ENCODE measurements around the gene DLGAP4. TPM values are rescaled to one million over a fixed set of nuclear protein-coding genes. Genes with fewer than 3 reads are reported as not detected.

Gene DLGAP4
- polyA plus RNA-seq, 1 of the 3 experiments (the other 2 are of a cell fraction): 31.2 TPM

DNA sequence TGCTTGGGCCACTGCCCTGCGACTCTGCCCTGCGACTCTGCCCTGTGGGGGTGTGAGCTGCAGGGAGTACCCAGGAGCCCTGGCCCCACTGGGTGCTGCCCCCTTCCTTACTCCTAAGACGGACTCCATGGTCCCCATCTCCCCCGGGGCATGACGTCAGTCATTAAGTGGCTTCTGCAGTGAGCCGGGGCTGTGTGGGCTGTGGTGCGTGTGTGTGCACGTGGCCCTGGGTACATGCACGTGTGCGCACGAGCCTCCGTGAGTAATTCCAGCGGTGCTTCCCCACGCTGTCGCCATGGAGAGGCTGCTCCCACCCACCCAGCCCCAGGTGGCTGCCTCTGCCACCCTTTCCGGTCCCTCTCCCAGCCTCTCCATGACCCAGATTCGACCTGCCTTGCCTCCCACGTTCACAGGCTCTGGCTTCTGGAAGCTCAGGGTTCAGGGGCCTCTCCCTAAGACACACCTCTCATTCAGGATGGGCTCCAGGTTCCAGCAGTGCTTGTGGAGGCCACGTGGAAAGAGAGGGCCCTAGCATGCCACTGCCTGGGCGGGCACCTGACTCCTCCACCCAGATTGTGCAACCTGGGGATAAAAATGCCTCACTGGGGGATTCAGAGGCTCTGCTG lies 88.3 kb downstream of the DLGAP4 start:
- Histone ChIP-seq H4K20me1 (ENCODE audit: insufficient read depth) (no peaks in the 10 kb centered on the region), H3K79me2 (ENCODE audit: insufficient read depth) (no peaks in the 10 kb centered on the region), H3K9me2 (no peaks in the 10 kb centered on the region), H3K27ac (ENCODE audit: low read depth in 2 of 2, low read length in 1 of 2) (no peak overlapping the region), H3K4me2 (no peak overlapping the region), H3K9ac (no peak overlapping the region), H3K27me3 (ENCODE audit: insufficient read depth) (no peaks in the 10 kb centered on the region), H3K4me1 (ENCODE audit: control insufficient read depth in 1 of 2, insufficient read depth in 2 of 2, low read depth in 1 of 2, low read length in 1 of 2) (no peaks in the 10 kb centered on the region; a peak in 1 of 4 replicates), H3F3A (replicated peaks; ENCODE audit: insufficient read depth) (no peaks in the 10 kb centered on the region), H3K4me3 (ENCODE audit: low read depth in 2 of 2, low read length in 1 of 2) (no peak overlapping the region), H3K9me3 (no peaks in the 10 kb centered on the region), H3K36me3 (replicated peaks in 1 of 2; ENCODE audit: control insufficient read depth in 1 of 2, insufficient read depth in 2 of 2, low read length in 1 of 2) (no peaks in the 10 kb centered on the region), H2AFZ (ENCODE audit: low read depth) (no peak overlapping the region)
- TF ChIP-seq EZH2phosphoT487 (IDR thresholded peaks at IDR 0.05; ENCODE audit: borderline replicate concordance, low read depth) (no peak), GATA2 (CRISPR knock-in tag; IDR thresholded peaks at IDR 0.05) (no peak), SIN3A (IDR thresholded peaks at IDR 0.05; ENCODE audit: borderline replicate concordance, low read depth, low read length) (no peak), NFIC (IDR thresholded peaks at IDR 0.05; ENCODE audit: borderline replicate concordance) (no peak), POLR2AphosphoS5 (IDR thresholded peaks at IDR 0.05; ENCODE audit: low read depth, low read length) (no peak), FOXJ3 (CRISPR knock-in tag; IDR thresholded peaks at IDR 0.05) (no peak), GABPA (IDR thresholded peaks at IDR 0.05; ENCODE audit: low read depth) (no peak), NRF1 (IDR thresholded peaks at IDR 0.05; ENCODE audit: low read depth, low read length) (no peak), RXRA (IDR thresholded peaks at IDR 0.05; ENCODE audit: borderline replicate concordance, low read depth) (no peak), SMC3 (IDR thresholded peaks at IDR 0.05; ENCODE audit: low read depth, low read length) (no peak), RCOR1 (IDR thresholded peaks at IDR 0.05; ENCODE audit: low read length) (no peak)
- TF ChIP-seq, protein P1, sequence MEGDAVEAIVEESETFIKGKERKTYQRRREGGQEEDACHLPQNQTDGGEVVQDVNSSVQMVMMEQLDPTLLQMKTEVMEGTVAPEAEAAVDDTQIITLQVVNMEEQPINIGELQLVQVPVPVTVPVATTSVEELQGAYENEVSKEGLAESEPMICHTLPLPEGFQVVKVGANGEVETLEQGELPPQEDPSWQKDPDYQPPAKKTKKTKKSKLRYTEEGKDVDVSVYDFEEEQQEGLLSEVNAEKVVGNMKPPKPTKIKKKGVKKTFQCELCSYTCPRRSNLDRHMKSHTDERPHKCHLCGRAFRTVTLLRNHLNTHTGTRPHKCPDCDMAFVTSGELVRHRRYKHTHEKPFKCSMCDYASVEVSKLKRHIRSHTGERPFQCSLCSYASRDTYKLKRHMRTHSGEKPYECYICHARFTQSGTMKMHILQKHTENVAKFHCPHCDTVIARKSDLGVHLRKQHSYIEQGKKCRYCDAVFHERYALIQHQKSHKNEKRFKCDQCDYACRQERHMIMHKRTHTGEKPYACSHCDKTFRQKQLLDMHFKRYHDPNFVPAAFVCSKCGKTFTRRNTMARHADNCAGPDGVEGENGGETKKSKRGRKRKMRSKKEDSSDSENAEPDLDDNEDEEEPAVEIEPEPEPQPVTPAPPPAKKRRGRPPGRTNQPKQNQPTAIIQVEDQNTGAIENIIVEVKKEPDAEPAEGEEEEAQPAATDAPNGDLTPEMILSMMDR (IDR thresholded peaks at IDR 0.05): no peak
- TF ChIP-seq, protein P2, sequence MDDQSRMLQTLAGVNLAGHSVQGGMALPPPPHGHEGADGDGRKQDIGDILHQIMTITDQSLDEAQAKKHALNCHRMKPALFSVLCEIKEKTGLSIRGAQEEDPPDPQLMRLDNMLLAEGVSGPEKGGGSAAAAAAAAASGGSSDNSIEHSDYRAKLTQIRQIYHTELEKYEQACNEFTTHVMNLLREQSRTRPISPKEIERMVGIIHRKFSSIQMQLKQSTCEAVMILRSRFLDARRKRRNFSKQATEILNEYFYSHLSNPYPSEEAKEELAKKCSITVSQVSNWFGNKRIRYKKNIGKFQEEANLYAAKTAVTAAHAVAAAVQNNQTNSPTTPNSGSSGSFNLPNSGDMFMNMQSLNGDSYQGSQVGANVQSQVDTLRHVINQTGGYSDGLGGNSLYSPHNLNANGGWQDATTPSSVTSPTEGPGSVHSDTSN (IDR thresholded peaks at IDR 0.05): no peak
- TF ChIP-seq, protein P3, sequence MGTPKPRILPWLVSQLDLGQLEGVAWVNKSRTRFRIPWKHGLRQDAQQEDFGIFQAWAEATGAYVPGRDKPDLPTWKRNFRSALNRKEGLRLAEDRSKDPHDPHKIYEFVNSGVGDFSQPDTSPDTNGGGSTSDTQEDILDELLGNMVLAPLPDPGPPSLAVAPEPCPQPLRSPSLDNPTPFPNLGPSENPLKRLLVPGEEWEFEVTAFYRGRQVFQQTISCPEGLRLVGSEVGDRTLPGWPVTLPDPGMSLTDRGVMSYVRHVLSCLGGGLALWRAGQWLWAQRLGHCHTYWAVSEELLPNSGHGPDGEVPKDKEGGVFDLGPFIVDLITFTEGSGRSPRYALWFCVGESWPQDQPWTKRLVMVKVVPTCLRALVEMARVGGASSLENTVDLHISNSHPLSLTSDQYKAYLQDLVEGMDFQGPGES (IDR thresholded peaks at IDR 0.05; ENCODE audit: low read depth, low read length): no peak
- TF ChIP-seq, protein P4, sequence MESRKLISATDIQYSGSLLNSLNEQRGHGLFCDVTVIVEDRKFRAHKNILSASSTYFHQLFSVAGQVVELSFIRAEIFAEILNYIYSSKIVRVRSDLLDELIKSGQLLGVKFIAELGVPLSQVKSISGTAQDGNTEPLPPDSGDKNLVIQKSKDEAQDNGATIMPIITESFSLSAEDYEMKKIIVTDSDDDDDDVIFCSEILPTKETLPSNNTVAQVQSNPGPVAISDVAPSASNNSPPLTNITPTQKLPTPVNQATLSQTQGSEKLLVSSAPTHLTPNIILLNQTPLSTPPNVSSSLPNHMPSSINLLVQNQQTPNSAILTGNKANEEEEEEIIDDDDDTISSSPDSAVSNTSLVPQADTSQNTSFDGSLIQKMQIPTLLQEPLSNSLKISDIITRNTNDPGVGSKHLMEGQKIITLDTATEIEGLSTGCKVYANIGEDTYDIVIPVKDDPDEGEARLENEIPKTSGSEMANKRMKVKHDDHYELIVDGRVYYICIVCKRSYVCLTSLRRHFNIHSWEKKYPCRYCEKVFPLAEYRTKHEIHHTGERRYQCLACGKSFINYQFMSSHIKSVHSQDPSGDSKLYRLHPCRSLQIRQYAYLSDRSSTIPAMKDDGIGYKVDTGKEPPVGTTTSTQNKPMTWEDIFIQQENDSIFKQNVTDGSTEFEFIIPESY (IDR thresholded peaks at IDR 0.05; ENCODE audit: borderline replicate concordance, low read depth): no peak
- ChIA-PET CTCF (interaction anchor here (0.9 kb wide), 1 partner anchor 192 kb away, joined by 4 read pairs; no protein-coding TSS in a partner anchor), POLR2A (no interaction called here)
- no peak for DNase-seq
- WGBS (ENCODE audit: low lambda C conversion rate): 55% methylated on average over 11 of the region's 20 CpGs

Measured in SK-N-SH (cell line).